A549 (cell line): ENCODE measurements around the gene ACVR1. TPM values are rescaled to one million over a fixed set of nuclear protein-coding genes. Genes with fewer than 3 reads are reported as not detected.

Experiments used
- ATAC-seq, 2 experiments: fragments of 200-7000 bp in 1 of 2; fragments of >200 bp in 1 of 2; cut with Nextera tagmentation in 1 of 2; cut with Tn5 transposase in 1 of 2; 3 replicates each; pipeline versions ENCODE4 v1.8.0 to v1.9.1; 2018 to 2020; ENCODE audit warnings: mild to moderate bottlenecking in 1 of 2, moderate library complexity in 1 of 2
- CTCF ChIA-PET: fragments of 300-600 bp; sonication (Branson Sonifier 250); formaldehyde crosslinking; extraction: SDS; loops from one replicate; lab custom pipeline; 2021; ENCODE audit warnings: antibody characterized with exemption, inconsistent platforms; lab: Yijun Ruan, JAX
- POLR2A ChIA-PET: fragments of 350-600 bp; formaldehyde crosslinking; extraction: SDS; loops from one replicate; lab custom pipeline; 2021; ENCODE audit warnings: antibody characterized with exemption, inconsistent platforms; lab: Yijun Ruan, JAX
- DNase-seq, 2 experiments: peaks; one replicate each; pipeline versions ENCODE4 v3.0.0 to v3.0.0-alpha.2; 2011 to 2016; ENCODE audit warnings: low read depth in 1 of 2, low spot score in 1 of 2
- FAIRE-seq: peaks from 2 replicates; lab custom pipeline; 2011; peaks lifted over from hg19 to GRCh38; lab: Jason Lieb, UNC
- H3K27ac ChIP-seq, 2 experiments: fragments of >200 bp; sonication (Bioruptor Twin); formaldehyde crosslinking; 3 replicates each; pipeline ENCODE4 v1.5.1; 2016 to 2017
- H3K4me1 ChIP-seq: fragments of >200 bp; sonication (Bioruptor Twin); formaldehyde crosslinking; 3 replicates; pipeline ENCODE4 v1.6.1; 2016
- H3K4me2 ChIP-seq: fragments of >200 bp; sonication (Bioruptor Twin); formaldehyde crosslinking; 3 replicates; pipeline ENCODE4 v1.6.1; 2016
- H3K4me3 ChIP-seq: fragments of >200 bp; sonication (Bioruptor Twin); formaldehyde crosslinking; 3 replicates; pipeline ENCODE4 v1.5.1; 2016
- H3K9me3 ChIP-seq: fragments of >200 bp; sonication (Bioruptor Twin); formaldehyde crosslinking; 3 replicates; pipeline ENCODE4 v1.6.1; 2016
- CEBPB ChIP-seq, 2 experiments: fragments of >200 bp in 1 of 2; sonication (Bioruptor Twin) in 1 of 2; formaldehyde crosslinking in 1 of 2; IDR thresholded peaks; 2 replicates each; pipeline ENCODE4 v1.6.1; 2012 to 2016
- CHD4 ChIP-seq: fragments of 200-600 bp; sonication (generic); IDR thresholded peaks from 2 replicates; pipeline ENCODE4 v1.6.1; 2016; ENCODE audit warnings: antibody characterized with exemption, mild to moderate bottlenecking, borderline replicate concordance
- EHMT2 ChIP-seq: fragments of 200-600 bp; sonication (generic); IDR thresholded peaks from 2 replicates; pipeline ENCODE4 v1.6.1; 2016; ENCODE audit warnings: antibody characterized with exemption, low read depth, mild to moderate bottlenecking, moderate library complexity
- FOSB ChIP-seq: fragments of 250-450 bp; sonication (Bioruptor Pico); IDR thresholded peaks from 2 replicates; pipeline ENCODE4 v1.5.0; 2020; ENCODE audit warnings: mild to moderate bottlenecking, moderate library complexity
- FOSL2 ChIP-seq, 2 experiments: fragments of 450-650 bp in 1 of 2; fragments of >200 bp in 1 of 2; sonication (Bioruptor Twin) in 1 of 2; formaldehyde crosslinking; IDR thresholded peaks; 2 replicates each; pipeline versions ENCODE4 v1.5.0 to v1.6.1; 2016 to 2020; ENCODE audit warnings: mild to moderate bottlenecking in 1 of 2, moderate library complexity in 1 of 2
- GATA3 ChIP-seq: IDR thresholded peaks from 2 replicates; pipeline ENCODE4 v1.6.1; 2012; ENCODE audit warnings: borderline replicate concordance
- HOXB13 ChIP-seq: fragments of 250-450 bp; sonication (Bioruptor Pico); IDR thresholded peaks from 2 replicates; pipeline ENCODE4 v1.5.0; 2020; ENCODE audit warnings: low read depth, mild to moderate bottlenecking, moderate library complexity
- HOXB5 ChIP-seq: fragments of 250-450 bp; sonication (Bioruptor Pico); IDR thresholded peaks from 2 replicates; pipeline ENCODE4 v1.5.0; 2020; ENCODE audit warnings: mild to moderate bottlenecking, moderate library complexity
- KDM1A ChIP-seq: fragments of 200-600 bp; sonication (generic); IDR thresholded peaks from 2 replicates; pipeline ENCODE4 v1.6.1; 2016; ENCODE audit warnings: low read depth, mild to moderate bottlenecking
- MAZ ChIP-seq: fragments of 150-350 bp; IDR thresholded peaks from 2 replicates; pipeline ENCODE4 v1.6.1; 2014; ENCODE audit warnings: antibody characterized with exemption, low read depth, low read length, borderline replicate concordance
- NPAS2 ChIP-seq: fragments of 250-450 bp; sonication (Bioruptor Pico); IDR thresholded peaks from 2 replicates; pipeline ENCODE4 v1.8.0; 2022; ENCODE audit warnings: mild to moderate bottlenecking, moderate library complexity, borderline replicate concordance
- POLR2A ChIP-seq: IDR thresholded peaks from 2 replicates; pipeline ENCODE4 v1.6.1; 2012; ENCODE audit warnings: mild to moderate bottlenecking, low read length
- RCOR1 ChIP-seq: fragments of 150-350 bp; IDR thresholded peaks from 2 replicates; pipeline ENCODE4 v1.6.1; 2014; ENCODE audit warnings: antibody characterized with exemption, low read length, low read depth
- SREBF2 ChIP-seq: fragments of 450-650 bp; IDR thresholded peaks from 2 replicates; pipeline ENCODE4 v1.6.1; 2014; ENCODE audit warnings: mild to moderate bottlenecking, moderate library complexity
- TFCP2L1 ChIP-seq: fragments of 250-450 bp; sonication (Bioruptor Pico); IDR thresholded peaks from 2 replicates; pipeline ENCODE4 v1.5.0; 2021; ENCODE audit warnings: mild to moderate bottlenecking
- ZC3H11A ChIP-seq: fragments of 450-650 bp; IDR thresholded peaks from 2 replicates; pipeline ENCODE4 v1.6.1; 2014; ENCODE audit warnings: antibody characterized with exemption, mild to moderate bottlenecking
- ZSCAN20 ChIP-seq: fragments of 250-450 bp; sonication (Bioruptor Pico); IDR thresholded peaks from 2 replicates; pipeline ENCODE4 v1.8.0; 2022; ENCODE audit warnings: mild to moderate bottlenecking, moderate library complexity
- WGBS: methylation state at CpG from one replicate; pipeline ENCODE4 v1.1.6; 2017; ENCODE audit errors: missing lambda C conversion rate; 5-methylcytosine and 5-hydroxymethylcytosine counted together
- polyA plus RNA-seq, 4 experiments: library from polyadenylated mRNA; depleted of rRNA in 3 of 4; stranded (reverse); fragments of >200 nt; fragmentation: RNase III in 1 of 4; extraction: RNeasy Plus Mini Kit Qiagen cat#74134 plus additional on column Dnase treatment in 1 of 4; gene quantifications; 2 replicates in 3 of 4; 3 replicates in 1 of 4; pipeline ENCODE4 v1.2.3, GENCODE V29; 2011 to 2017
- TF ChIP-seq, protein P1 (sequence below): fragments of 250-450 bp; sonication (Bioruptor Pico); IDR thresholded peaks from 2 replicates; pipeline ENCODE4 v1.5.0; 2021; ENCODE audit warnings: mild to moderate bottlenecking, moderate library complexity, borderline replicate concordance
- TF ChIP-seq, protein P2 (sequence below): IDR thresholded peaks from 2 replicates; pipeline ENCODE4 v1.6.1; 2012
- TF ChIP-seq, protein P3 (sequence below): fragments of 150-350 bp; IDR thresholded peaks from 2 replicates; pipeline ENCODE4 v1.6.1; 2014; ENCODE audit warnings: low read depth, mild to moderate bottlenecking, low read length

ACVR1 gene
- polyA plus RNA-seq, 2 of the 4 experiments (the other 2 are of a cell fraction): 14.6 to 21.6 TPM

DNA sequence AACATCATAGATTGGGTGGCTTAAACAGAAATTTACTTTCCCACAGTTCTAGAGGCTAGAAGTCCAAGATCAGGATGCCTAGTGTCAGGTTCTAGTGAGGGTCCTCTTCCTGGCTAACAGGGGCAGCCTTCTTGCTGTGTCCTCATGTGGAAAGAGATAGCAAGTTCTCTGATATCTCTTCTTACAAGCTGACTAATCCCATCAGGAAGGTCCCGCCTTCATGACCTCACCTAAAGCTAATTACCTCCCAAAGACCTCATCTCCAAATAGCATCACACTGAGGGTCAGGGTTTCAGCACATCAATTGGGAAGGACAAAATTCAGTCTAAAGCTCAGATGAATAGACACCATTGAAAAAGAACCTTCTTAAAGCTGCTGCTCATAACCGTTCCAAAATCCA is 22.9 kb downstream of the ACVR1 start:
- Histone ChIP-seq H3K4me3 (no peak overlapping the region), H3K27ac (no peak overlapping the region), H3K4me1 (peaks cover 49% of the 10 kb centered on the region), H3K4me2 (no peak overlapping the region), H3K9me3 (no peaks in the 10 kb centered on the region)
- ATAC-seq (no peak), FAIRE-seq (no peak), DNase-seq (no peak)
- 100% methylated on average over 2 of the region's 2 CpGs for WGBS
- no peak for TF ChIP-seq POLR2A
- TF ChIP-seq, protein P1, sequence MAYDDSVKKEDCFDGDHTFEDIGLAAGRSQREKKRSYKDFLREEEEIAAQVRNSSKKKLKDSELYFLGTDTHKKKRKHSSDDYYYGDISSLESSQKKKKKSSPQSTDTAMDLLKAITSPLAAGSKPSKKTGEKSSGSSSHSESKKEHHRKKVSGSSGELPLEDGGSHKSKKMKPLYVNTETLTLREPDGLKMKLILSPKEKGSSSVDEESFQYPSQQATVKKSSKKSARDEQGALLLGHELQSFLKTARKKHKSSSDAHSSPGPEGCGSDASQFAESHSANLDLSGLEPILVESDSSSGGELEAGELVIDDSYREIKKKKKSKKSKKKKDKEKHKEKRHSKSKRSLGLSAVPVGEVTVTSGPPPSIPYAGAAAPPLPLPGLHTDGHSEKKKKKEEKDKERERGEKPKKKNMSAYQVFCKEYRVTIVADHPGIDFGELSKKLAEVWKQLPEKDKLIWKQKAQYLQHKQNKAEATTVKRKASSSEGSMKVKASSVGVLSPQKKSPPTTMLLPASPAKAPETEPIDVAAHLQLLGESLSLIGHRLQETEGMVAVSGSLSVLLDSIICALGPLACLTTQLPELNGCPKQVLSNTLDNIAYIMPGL: no peak
- ChIA-PET CTCF (interaction anchor here (0.5 to 6.0 kb wide), 4 partner anchors 15 to 551 kb away, joined by 3 to 20 read pairs (median 3); partner anchors contain the start of gene ACVR1), POLR2A (interaction anchor here (0.9 kb wide), 1 partner anchor 24 kb away, joined by 3 read pairs; the partner anchor contains the start of gene ACVR1)

DNA sequence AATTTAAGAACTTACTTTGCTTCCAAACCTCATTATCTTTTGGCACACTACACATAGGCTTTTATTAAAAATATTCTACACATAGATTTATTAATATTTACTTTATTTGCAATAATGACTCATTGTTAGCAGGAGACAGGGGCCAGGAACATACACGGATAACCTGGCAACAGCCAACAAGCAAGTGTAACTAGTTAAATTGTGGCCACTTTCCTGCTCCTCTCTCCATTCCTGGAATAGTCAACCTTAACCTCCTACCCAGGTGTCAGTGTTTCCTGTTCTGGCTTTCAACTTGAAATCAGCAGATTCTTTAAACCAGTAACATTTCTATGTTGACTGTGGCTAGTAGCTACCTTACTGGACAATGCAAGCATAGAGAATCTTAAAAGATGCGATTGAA is 26.5 kb downstream of the ACVR1 start:
- TF ChIP-seq TFCP2L1 (no peak), NPAS2 (no peak), GATA3 (no peak)
- ChIA-PET CTCF (no interaction called here), POLR2A (no interaction called here)
- Histone ChIP-seq H3K27ac (no peak overlapping the region), H3K4me3 (no peak overlapping the region), H3K4me1 (peaks cover 17% of the 10 kb centered on the region; the same call in 2 of the 3 replicates), H3K4me2 (peak overlapping the region; percentile 25; the same call in 2 of the 3 replicates), H3K9me3 (no peaks in the 10 kb centered on the region)
- DNase-seq: peak in 1 of 2 experiments; percentile 18
- 50% methylated on average over 2 of the region's 2 CpGs for WGBS
- no peak for FAIRE-seq
- ATAC-seq: no peak

DNA sequence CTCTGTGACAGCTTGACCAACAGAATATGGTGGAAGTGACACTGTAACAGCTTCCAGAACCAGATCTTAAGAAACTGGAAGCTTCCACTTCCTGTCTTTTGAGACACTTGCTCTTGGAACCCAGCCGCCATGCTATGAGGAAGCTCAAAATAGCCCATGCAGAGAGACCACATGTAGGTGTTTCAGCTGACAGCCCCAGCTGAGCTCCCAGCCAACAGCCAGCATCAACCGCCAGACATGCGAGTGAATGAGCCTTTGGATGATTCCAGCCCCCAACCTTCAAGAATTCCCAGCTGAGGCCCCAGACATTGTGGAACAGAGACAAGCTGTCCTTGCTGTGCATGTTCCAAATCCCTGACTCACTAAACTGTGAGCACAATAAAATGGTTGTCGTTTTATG is 27.9 kb downstream of the ACVR1 start:
- CTCF ChIA-PET: interaction anchor here (0.6 to 1.3 kb wide), 2 partner anchors 70 to 598 kb away, joined by 3 to 4 read pairs; no protein-coding TSS in a partner anchor
- POLR2A ChIA-PET: no interaction called here
- DNase-seq (no peak), FAIRE-seq (no peak), ATAC-seq (no peak)
- Histone ChIP-seq H3K4me3 (no peak overlapping the region), H3K4me1 (peaks cover 15% of the 10 kb centered on the region; the same call in 2 of the 3 replicates), H3K4me2 (no peak overlapping the region), H3K27ac (no peak overlapping the region), H3K9me3 (no peaks in the 10 kb centered on the region)
- WGBS: 97% methylated on average over 3 of the region's 4 CpGs
- no peak for TF ChIP-seq FOSL2 (IDR thresholded peaks at IDR 0.05)
- no peak for TF ChIP-seq FOSL2 (CRISPR knock-in tag; IDR thresholded peaks at IDR 0.05)
- TF ChIP-seq, protein P2, sequence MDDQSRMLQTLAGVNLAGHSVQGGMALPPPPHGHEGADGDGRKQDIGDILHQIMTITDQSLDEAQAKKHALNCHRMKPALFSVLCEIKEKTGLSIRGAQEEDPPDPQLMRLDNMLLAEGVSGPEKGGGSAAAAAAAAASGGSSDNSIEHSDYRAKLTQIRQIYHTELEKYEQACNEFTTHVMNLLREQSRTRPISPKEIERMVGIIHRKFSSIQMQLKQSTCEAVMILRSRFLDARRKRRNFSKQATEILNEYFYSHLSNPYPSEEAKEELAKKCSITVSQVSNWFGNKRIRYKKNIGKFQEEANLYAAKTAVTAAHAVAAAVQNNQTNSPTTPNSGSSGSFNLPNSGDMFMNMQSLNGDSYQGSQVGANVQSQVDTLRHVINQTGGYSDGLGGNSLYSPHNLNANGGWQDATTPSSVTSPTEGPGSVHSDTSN: no peak
- TF ChIP-seq KDM1A: no peak
- no peak for TF ChIP-seq CEBPB (IDR thresholded peaks at IDR 0.05)
- TF ChIP-seq, protein P1: no peak
- TF ChIP-seq MAZ: no peak
- no peak for TF ChIP-seq NPAS2
- no peak for TF ChIP-seq ZSCAN20
- no peak for TF ChIP-seq ZC3H11A
- no peak for TF ChIP-seq HOXB13 (CRISPR knock-in tag)
- TF ChIP-seq SREBF2: no peak
- TF ChIP-seq, protein P3, sequence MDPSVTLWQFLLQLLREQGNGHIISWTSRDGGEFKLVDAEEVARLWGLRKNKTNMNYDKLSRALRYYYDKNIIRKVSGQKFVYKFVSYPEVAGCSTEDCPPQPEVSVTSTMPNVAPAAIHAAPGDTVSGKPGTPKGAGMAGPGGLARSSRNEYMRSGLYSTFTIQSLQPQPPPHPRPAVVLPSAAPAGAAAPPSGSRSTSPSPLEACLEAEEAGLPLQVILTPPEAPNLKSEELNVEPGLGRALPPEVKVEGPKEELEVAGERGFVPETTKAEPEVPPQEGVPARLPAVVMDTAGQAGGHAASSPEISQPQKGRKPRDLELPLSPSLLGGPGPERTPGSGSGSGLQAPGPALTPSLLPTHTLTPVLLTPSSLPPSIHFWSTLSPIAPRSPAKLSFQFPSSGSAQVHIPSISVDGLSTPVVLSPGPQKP: no peak
- TF ChIP-seq FOSB (CRISPR knock-in tag): no peak
- TF ChIP-seq HOXB5 (CRISPR knock-in tag): no peak
- no peak for TF ChIP-seq CHD4
- no peak for TF ChIP-seq RCOR1
- TF ChIP-seq EHMT2: no peak
